H9 (cell line): Measurements from ENCODE around the gene ELFN1. TPM values are rescaled to one million over a fixed set of nuclear protein-coding genes. Genes with fewer than 3 reads are reported as not detected.
A peak's percentile ranks its signal among the peaks of the same experiment; 100 is the strongest.

Source experiments
- DNase-seq: peaks from one replicate; pipeline ENCODE4 v3.0.0-alpha.2; 2017
- H2AFZ ChIP-seq: one replicate; pipeline ENCODE4 v1.6.1; 2013; ENCODE audit warnings: mild to moderate bottlenecking, low read length, control low read depth, moderate library complexity
- H2AK5ac ChIP-seq: 2 replicates; pipeline ENCODE4 v1.6.1; 2013; ENCODE audit warnings: low read length, control low read depth, mixed read lengths; ENCODE audit not compliant: insufficient read length
- H2BK120ac ChIP-seq: one replicate; pipeline ENCODE4 v1.6.1; 2013; ENCODE audit warnings: low read depth, mild to moderate bottlenecking, low read length, control low read depth, inconsistent platforms; ENCODE audit not compliant: poor library complexity, severe bottlenecking
- H2BK12ac ChIP-seq: 2 replicates; pipeline ENCODE4 v1.6.1; 2013; ENCODE audit warnings: low read length, control low read depth, mixed read lengths, low read depth; ENCODE audit not compliant: insufficient read length
- H2BK15ac ChIP-seq: 2 replicates; pipeline ENCODE4 v1.6.1; 2013; ENCODE audit warnings: low read depth, low read length, control low read depth
- H2BK20ac ChIP-seq: one replicate; pipeline ENCODE4 v1.6.1; 2013; ENCODE audit warnings: low read depth, mild to moderate bottlenecking, low read length, control low read depth, inconsistent platforms; ENCODE audit not compliant: poor library complexity, severe bottlenecking
- H2BK5ac ChIP-seq: 2 replicates; pipeline ENCODE4 v1.6.1; 2013; ENCODE audit warnings: low read length, control low read depth, mixed read lengths; ENCODE audit not compliant: insufficient read length
- H3K14ac ChIP-seq: 2 replicates; pipeline ENCODE4 v1.6.1; 2013; ENCODE audit warnings: low read length, control low read depth; ENCODE audit not compliant: insufficient read depth
- H3K18ac ChIP-seq: 2 replicates; pipeline ENCODE4 v1.6.1; 2013; ENCODE audit warnings: low read depth, mild to moderate bottlenecking, mixed read lengths, low read length, control low read depth; ENCODE audit not compliant: insufficient read length
- H3K23ac ChIP-seq: 2 replicates; pipeline ENCODE4 v1.6.1; 2013; ENCODE audit warnings: low read length, control low read depth, mixed read lengths, low read depth; ENCODE audit not compliant: insufficient read length
- H3K23me2 ChIP-seq: 2 replicates; pipeline ENCODE4 v1.6.1; 2013; ENCODE audit warnings: low read depth, mild to moderate bottlenecking, mixed read lengths, low read length, control low read depth; ENCODE audit not compliant: insufficient read length, poor library complexity, severe bottlenecking
- H3K27ac ChIP-seq: 2 replicates; pipeline ENCODE4 v1.5.1; 2013; ENCODE audit warnings: low read length, control low read depth, mixed read lengths, low read depth; ENCODE audit not compliant: insufficient read length
- H3K27me3 ChIP-seq: 2 replicates; pipeline ENCODE4 v1.6.1; 2013; ENCODE audit warnings: low read length, control low read depth, inconsistent platforms; ENCODE audit not compliant: insufficient read depth
- H3K4ac ChIP-seq: 2 replicates; pipeline ENCODE4 v1.6.1; 2013; ENCODE audit warnings: low read depth, mild to moderate bottlenecking, control low read depth, inconsistent platforms, low read length, moderate library complexity
- H3K4me1 ChIP-seq: 2 replicates; pipeline ENCODE4 v1.6.1; 2013; ENCODE audit warnings: low read length, control low read depth, inconsistent platforms; ENCODE audit not compliant: insufficient read depth
- H3K4me2 ChIP-seq: 2 replicates; pipeline ENCODE4 v1.6.1; 2013; ENCODE audit warnings: low read length, control low read depth, mixed read lengths; ENCODE audit not compliant: insufficient read length, insufficient read depth
- H3K56ac ChIP-seq: 2 replicates; pipeline ENCODE4 v1.6.1; 2013; ENCODE audit warnings: low read depth, mild to moderate bottlenecking, mixed read lengths, low read length, control low read depth; ENCODE audit not compliant: insufficient read length
- H3K79me1 ChIP-seq: 2 replicates; pipeline ENCODE4 v1.6.1; 2013; ENCODE audit warnings: low read depth, mild to moderate bottlenecking, moderate library complexity, low read length, control low read depth, inconsistent platforms; ENCODE audit not compliant: insufficient read depth, poor library complexity, severe bottlenecking
- H3K79me2 ChIP-seq: 2 replicates; pipeline ENCODE4 v1.6.1; 2013; ENCODE audit warnings: low read length, control low read depth, inconsistent platforms; ENCODE audit not compliant: insufficient read depth
- H3K9ac ChIP-seq: 2 replicates; pipeline ENCODE4 v1.6.1; 2013; ENCODE audit warnings: low read length, control low read depth, mixed read lengths; ENCODE audit not compliant: insufficient read length; ENCODE audit errors: extremely low read depth
- H3K9me3 ChIP-seq: one replicate; pipeline ENCODE4 v1.6.1; 2013; ENCODE audit warnings: low read depth, low read length, inconsistent platforms; ENCODE audit not compliant: control insufficient read depth
- H3T11ph ChIP-seq: one replicate; pipeline ENCODE4 v1.6.1; 2013; ENCODE audit warnings: mild to moderate bottlenecking, low read length, control low read depth, inconsistent platforms
- H4K20me1 ChIP-seq: one replicate; pipeline ENCODE4 v1.6.1; 2013; ENCODE audit not compliant: control insufficient read depth, insufficient read length, insufficient read depth
- H4K5ac ChIP-seq: 2 replicates; pipeline ENCODE4 v1.6.1; 2013; ENCODE audit warnings: low read depth, mild to moderate bottlenecking, mixed read lengths, low read length, control low read depth; ENCODE audit not compliant: insufficient read length
- H4K8ac ChIP-seq: replicated peaks from 2 replicates; pipeline ENCODE4 v1.6.1; 2013; ENCODE audit warnings: low read length, control low read depth, mixed read lengths, low read depth; ENCODE audit not compliant: insufficient read length
- H4K91ac ChIP-seq: 2 replicates; pipeline ENCODE4 v1.6.1; 2013; ENCODE audit warnings: low read depth, mild to moderate bottlenecking, moderate library complexity, mixed read lengths, low read length, control low read depth; ENCODE audit not compliant: insufficient read length
- H3K27ac Mint-ChIP-seq, 3 experiments: 2 replicates in 2 of 3; 3 replicates in 1 of 3; pipeline ENCODE4 v1.8.0; 2020 to 2021; ENCODE audit warnings: mixed read lengths in 3 of 3, mild to moderate bottlenecking in 1 of 3, moderate library complexity in 1 of 3
- H3K27me3 Mint-ChIP-seq: 2 replicates; pipeline ENCODE4 v1.8.0; 2021; ENCODE audit warnings: low read depth, mild to moderate bottlenecking, moderate library complexity, mixed read lengths
- H3K36me3 Mint-ChIP-seq, 3 experiments: 2 replicates in 2 of 3; 3 replicates in 1 of 3; pipeline ENCODE4 v1.8.0; 2020 to 2021; ENCODE audit warnings: low read depth in 3 of 3, mixed read lengths in 3 of 3; ENCODE audit not compliant: insufficient read depth in 1 of 3
- H3K4me1 Mint-ChIP-seq, 2 experiments: 2 replicates each; pipeline ENCODE4 v1.8.0; 2020; ENCODE audit warnings: mixed read lengths in 2 of 2
- H3K4me3 Mint-ChIP-seq, 2 experiments: 2 replicates in 1 of 2; 3 replicates in 1 of 2; pipeline ENCODE4 v1.8.0; 2020 to 2021; ENCODE audit warnings: mild to moderate bottlenecking in 2 of 2, mixed read lengths in 2 of 2, moderate library complexity in 1 of 2
- H3K9me3 Mint-ChIP-seq, 2 experiments: 2 replicates in 1 of 2; 3 replicates in 1 of 2; pipeline ENCODE4 v1.8.0; 2020; ENCODE audit warnings: mild to moderate bottlenecking in 2 of 2, mixed read lengths in 2 of 2, moderate library complexity in 1 of 2
- CTCF ChIP-seq: fragments of 200-600 bp; sonication (generic); conservative IDR thresholded peaks from 3 replicates; pipeline ENCODE4 v1.8.0; 2021; ENCODE audit warnings: antibody characterized with exemption, mild to moderate bottlenecking
- WGBS: extraction: QIAGEN DNeasy Blood & Tissue Kit; methylation state at CpG from one replicate; pipeline ENCODE4 v1.1.7; 2013; ENCODE audit warnings: missing lambda C conversion rate, low lambda C conversion rate, mixed read lengths; ENCODE audit not compliant: insufficient read length; ENCODE audit errors: extremely low coverage; 5-methylcytosine and 5-hydroxymethylcytosine counted together
- total RNA-seq: library from RNA; stranded (reverse); gene quantifications from 2 replicates; pipeline ENCODE4 v1.2.1, GENCODE V29; 2021

Gene ELFN1
- total RNA-seq, 1 experiment from 2014 or later, result 3.7 TPM

- H2BK120ac ChIP-seq, result no peak overlapping the region
- Mint-ChIP-seq H3K4me3 (no peak overlapping the region), H3K9me3 (peaks cover 3 to 4% of the 10 kb centered on the region in 2 experiments; a peak in 2 of 5 replicates), H3K4me1 (peaks cover 0 to 10% of the 10 kb centered on the region in 2 experiments; a peak in 1 of 4 replicates), H3K27me3 (peaks cover 12% of the 10 kb centered on the region), H3K36me3 (peaks cover 0 to 7% (median 0%) of the 10 kb centered on the region in 3 experiments; a peak in 3 of 7 replicates), H3K27ac (peak overlapping the region in 1 of 3 experiments; percentile 70; a peak in 1 of 7 replicates)
- no peak overlapping the region for H3T11ph ChIP-seq
- H3K18ac ChIP-seq, result no peak overlapping the region
- H3K4ac ChIP-seq, result no peak overlapping the region
- H3K79me1 ChIP-seq, result no peaks in the 10 kb centered on the region
- H3K56ac ChIP-seq, result no peak overlapping the region
- no peak overlapping the region for H3K27ac ChIP-seq
- DNase-seq, result no peak
- H3K14ac ChIP-seq, result no peak overlapping the region
- H2AK5ac ChIP-seq, result no peak overlapping the region
- H4K5ac ChIP-seq, result no peak overlapping the region
- no peak overlapping the region for H3K23ac ChIP-seq
- no peaks in the 10 kb centered on the region for H3K4me1 ChIP-seq
- H2BK12ac ChIP-seq, result no peak overlapping the region
- no peak overlapping the region for H3K9ac ChIP-seq
- WGBS, result no CpG with 5 or more reads among the region's 17 CpGs
- no peaks in the 10 kb centered on the region for H3K9me3 ChIP-seq
- H2BK20ac ChIP-seq, result no peak overlapping the region
- no peak for TF ChIP-seq CTCF
- no peak overlapping the region for H2AFZ ChIP-seq
- H4K91ac ChIP-seq, result no peak overlapping the region
- no peaks in the 10 kb centered on the region for H3K23me2 ChIP-seq
- no peaks in the 10 kb centered on the region for H4K20me1 ChIP-seq
- H2BK15ac ChIP-seq, result no peak overlapping the region
- H3K27me3 ChIP-seq, result no peaks in the 10 kb centered on the region; the same call in 1 of the 2 replicates
- no peak overlapping the region for H3K4me2 ChIP-seq
- H2BK5ac ChIP-seq, result no peak overlapping the region
- H3K79me2 ChIP-seq, result no peaks in the 10 kb centered on the region
- no peak overlapping the region for H4K8ac ChIP-seq
Measured at GRCh38 chr7:1733908-1734730, 64.0 kb downstream of the ELFN1 start.
